Measurements from ENCODE around the gene CDK14.
"Not testable (repeated sequence)": the region's sequence is repeated elsewhere in the genome, so short reads cannot be mapped to it uniquely, and the experiment has no call there.

Gene CDK14

GRCh38 chr7:90758933-90759562, 162.9 kb downstream of the CDK14 start:
- DNase-seq (no peak), ATAC-seq (no peak)
- H3K27me3 Mint-ChIP-seq, result no peaks in the 10 kb centered on the region
- H3K4me1 Mint-ChIP-seq, result no peaks in the 10 kb centered on the region
- peaks cover 0 to under 1% of the 10 kb centered on the region in 2 donors for H3K9me3 Mint-ChIP-seq
- no peak overlapping the region for H3K4me3 Mint-ChIP-seq
- H3K27ac Mint-ChIP-seq, result no peak overlapping the region

GRCh38 chr7:90759710-90760109, 163.6 kb downstream of the CDK14 start:
- ATAC-seq (no peak), DNase-seq (no peak)
- no peak overlapping the region for H3K27ac Mint-ChIP-seq
- H3K9me3 Mint-ChIP-seq, result no peaks in the 10 kb centered on the region
- no peaks in the 10 kb centered on the region for H3K4me1 Mint-ChIP-seq
- H3K4me3 Mint-ChIP-seq, result no peak overlapping the region
- H3K27me3 Mint-ChIP-seq, result no peaks in the 10 kb centered on the region

GRCh38 chr7:90760892-90761291, 164.8 kb downstream of the CDK14 start:
- ATAC-seq (no peak), DNase-seq (no peak)
- Mint-ChIP-seq H3K27ac (no peak overlapping the region), H3K27me3 (no peaks in the 10 kb centered on the region), H3K4me3 (no peak overlapping the region), H3K4me1 (no peaks in the 10 kb centered on the region), H3K9me3 (no peaks in the 10 kb centered on the region)

GRCh38 chr7:90761584-90761983, 165.5 kb downstream of the CDK14 start:
- no peaks in the 10 kb centered on the region for H3K27me3 Mint-ChIP-seq
- no peak overlapping the region for H3K4me3 Mint-ChIP-seq
- no peaks in the 10 kb centered on the region for H3K9me3 Mint-ChIP-seq
- no peak for DNase-seq
- H3K27ac Mint-ChIP-seq, result no peak overlapping the region
- ATAC-seq, result no peak
- no peaks in the 10 kb centered on the region for H3K4me1 Mint-ChIP-seq

GRCh38 chr7:90763108-90763507, 167.0 kb downstream of the CDK14 start:
- H3K4me1 Mint-ChIP-seq, result no peaks in the 10 kb centered on the region
- no peak for ATAC-seq

GRCh38 chr7:90764848-90765570, 168.9 kb downstream of the CDK14 start:
- no peak overlapping the region for H3K4me3 Mint-ChIP-seq
- ATAC-seq, result no peak
- DNase-seq, result no peak
- H3K9me3 Mint-ChIP-seq, result no peaks in the 10 kb centered on the region
- no peaks in the 10 kb centered on the region for H3K4me1 Mint-ChIP-seq
- no peak overlapping the region for H3K27ac Mint-ChIP-seq
- H3K27me3 Mint-ChIP-seq, result no peaks in the 10 kb centered on the region

More at GRCh38 chr7:90763108-90763507, 167.0 kb downstream of the CDK14 start:
- DNase-seq, result no peak
- Mint-ChIP-seq H3K9me3 (no peaks in the 10 kb centered on the region), H3K27me3 (no peaks in the 10 kb centered on the region), H3K4me3 (no peak overlapping the region), H3K27ac (no peak overlapping the region)

- H3K9me3 Mint-ChIP-seq, result peaks cover 0 to 12% of the 10 kb centered on the region in 2 donors
- no peak overlapping the region for H3K4me3 Mint-ChIP-seq
- DNase-seq (no peak), ATAC-seq (no peak)
- no peak overlapping the region for H3K27ac Mint-ChIP-seq
- no peaks in the 10 kb centered on the region for H3K27me3 Mint-ChIP-seq
- H3K4me1 Mint-ChIP-seq, result no peaks in the 10 kb centered on the region
Observed at GRCh38 chr7:90766814-90767564, 170.9 kb downstream of the CDK14 start.

- Mint-ChIP-seq H3K4me3 (no peak overlapping the region), H3K9me3 (peaks cover 0 to 19% of the 10 kb centered on the region in 2 donors), H3K4me1 (no peaks in the 10 kb centered on the region), H3K27ac (no peak overlapping the region), H3K27me3 (no peaks in the 10 kb centered on the region)
- DNase-seq, result no peak
- ATAC-seq, result no peak
Observed at GRCh38 chr7:90768301-90768700, 172.2 kb downstream of the CDK14 start.

GRCh38 chr7:90769036-90769435, 172.9 kb downstream of the CDK14 start:
- H3K27ac Mint-ChIP-seq, result no peak overlapping the region
- no peak overlapping the region for H3K4me3 Mint-ChIP-seq
- ATAC-seq, result no peak

GRCh38 chr7:90769566-90769965, 173.4 kb downstream of the CDK14 start:
- not testable (repeated sequence) for H3K27me3 Mint-ChIP-seq, DNase-seq, H3K4me1 Mint-ChIP-seq, ATAC-seq, H3K27ac Mint-ChIP-seq, H3K4me3 Mint-ChIP-seq
- peaks cover 0 to 19% of the 10 kb centered on the region in 2 donors for H3K9me3 Mint-ChIP-seq

More at GRCh38 chr7:90769036-90769435, 172.9 kb downstream of the CDK14 start:
- Mint-ChIP-seq H3K27me3 (no peaks in the 10 kb centered on the region), H3K9me3 (peaks cover 0 to 19% of the 10 kb centered on the region in 2 donors), H3K4me1 (no peaks in the 10 kb centered on the region)
- DNase-seq, result no peak

- Mint-ChIP-seq H3K4me3 (no peak overlapping the region), H3K9me3 (peaks cover 0 to 19% of the 10 kb centered on the region in 2 donors), H3K27me3 (no peaks in the 10 kb centered on the region), H3K4me1 (no peaks in the 10 kb centered on the region), H3K27ac (no peak overlapping the region)
- DNase-seq, result no peak
- ATAC-seq, result no peak
Observed at GRCh38 chr7:90771281-90771680, 175.2 kb downstream of the CDK14 start.

- no peaks in the 10 kb centered on the region for H3K27me3 Mint-ChIP-seq
- no peaks in the 10 kb centered on the region for H3K4me1 Mint-ChIP-seq
- no peak for ATAC-seq
- no peak overlapping the region for H3K4me3 Mint-ChIP-seq
- no peak overlapping the region for H3K27ac Mint-ChIP-seq
- DNase-seq, result no peak
- peaks cover 0 to 19% of the 10 kb centered on the region in 2 donors for H3K9me3 Mint-ChIP-seq
Observed at GRCh38 chr7:90772410-90772809, 176.3 kb downstream of the CDK14 start.

- Mint-ChIP-seq H3K4me1 (no peaks in the 10 kb centered on the region), H3K27me3 (no peaks in the 10 kb centered on the region), H3K27ac (no peak overlapping the region)
Observed at GRCh38 chr7:90773269-90773668, 177.1 kb downstream of the CDK14 start.

GRCh38 chr7:90774706-90775105, 178.6 kb downstream of the CDK14 start:
- Mint-ChIP-seq H3K4me3 (no peak overlapping the region), H3K27me3 (no peaks in the 10 kb centered on the region), H3K9me3 (peaks cover 0 to 19% of the 10 kb centered on the region in 2 donors), H3K4me1 (no peaks in the 10 kb centered on the region), H3K27ac (no peak overlapping the region)
- no peak for ATAC-seq
- DNase-seq, result no peak

More at GRCh38 chr7:90773269-90773668, 177.1 kb downstream of the CDK14 start:
- Mint-ChIP-seq H3K9me3 (peaks cover 0 to 19% of the 10 kb centered on the region in 2 donors), H3K4me3 (no peak overlapping the region)
- DNase-seq, result no peak
- ATAC-seq, result no peak

GRCh38 chr7:90775383-90775965, 179.4 kb downstream of the CDK14 start:
- peaks cover 0 to 19% of the 10 kb centered on the region in 2 donors for H3K9me3 Mint-ChIP-seq
- DNase-seq (no peak), ATAC-seq (no peak)
- H3K27me3 Mint-ChIP-seq, result no peaks in the 10 kb centered on the region
- no peak overlapping the region for H3K4me3 Mint-ChIP-seq
- H3K4me1 Mint-ChIP-seq, result no peaks in the 10 kb centered on the region
- H3K27ac Mint-ChIP-seq, result no peak overlapping the region

Data from stimulated activated naive CD8-positive, alpha-beta T cell treated with anti-CD3 and anti-CD28 coated beads, Interleukin-15, amount 100 ng/mL, for 72 hours (primary cell).